H9 (cell line): ENCODE results near the gene MST1R. TPM values are rescaled to one million over a fixed set of nuclear protein-coding genes. Genes with fewer than 3 reads are reported as not detected.
A peak's percentile ranks its signal among the peaks of the same experiment; 100 is the strongest.

ENCODE experiments used
- DNase-seq: peaks from one replicate; pipeline ENCODE4 v3.0.0-alpha.2; 2017
- H2AFZ ChIP-seq: one replicate; pipeline ENCODE4 v1.6.1; 2013; ENCODE audit warnings: mild to moderate bottlenecking, low read length, control low read depth, moderate library complexity
- H2AK5ac ChIP-seq: 2 replicates; pipeline ENCODE4 v1.6.1; 2013; ENCODE audit warnings: low read length, control low read depth, mixed read lengths; ENCODE audit not compliant: insufficient read length
- H2BK120ac ChIP-seq: one replicate; pipeline ENCODE4 v1.6.1; 2013; ENCODE audit warnings: low read depth, mild to moderate bottlenecking, low read length, control low read depth, inconsistent platforms; ENCODE audit not compliant: poor library complexity, severe bottlenecking
- H2BK12ac ChIP-seq: 2 replicates; pipeline ENCODE4 v1.6.1; 2013; ENCODE audit warnings: low read length, control low read depth, mixed read lengths, low read depth; ENCODE audit not compliant: insufficient read length
- H2BK15ac ChIP-seq: 2 replicates; pipeline ENCODE4 v1.6.1; 2013; ENCODE audit warnings: low read depth, low read length, control low read depth
- H2BK20ac ChIP-seq: one replicate; pipeline ENCODE4 v1.6.1; 2013; ENCODE audit warnings: low read depth, mild to moderate bottlenecking, low read length, control low read depth, inconsistent platforms; ENCODE audit not compliant: poor library complexity, severe bottlenecking
- H2BK5ac ChIP-seq: 2 replicates; pipeline ENCODE4 v1.6.1; 2013; ENCODE audit warnings: low read length, control low read depth, mixed read lengths; ENCODE audit not compliant: insufficient read length
- H3K14ac ChIP-seq: 2 replicates; pipeline ENCODE4 v1.6.1; 2013; ENCODE audit warnings: low read length, control low read depth; ENCODE audit not compliant: insufficient read depth
- H3K18ac ChIP-seq: 2 replicates; pipeline ENCODE4 v1.6.1; 2013; ENCODE audit warnings: low read depth, mild to moderate bottlenecking, mixed read lengths, low read length, control low read depth; ENCODE audit not compliant: insufficient read length
- H3K23ac ChIP-seq: 2 replicates; pipeline ENCODE4 v1.6.1; 2013; ENCODE audit warnings: low read length, control low read depth, mixed read lengths, low read depth; ENCODE audit not compliant: insufficient read length
- H3K23me2 ChIP-seq: 2 replicates; pipeline ENCODE4 v1.6.1; 2013; ENCODE audit warnings: low read depth, mild to moderate bottlenecking, mixed read lengths, low read length, control low read depth; ENCODE audit not compliant: insufficient read length, poor library complexity, severe bottlenecking
- H3K27ac ChIP-seq: 2 replicates; pipeline ENCODE4 v1.5.1; 2013; ENCODE audit warnings: low read length, control low read depth, mixed read lengths, low read depth; ENCODE audit not compliant: insufficient read length
- H3K27me3 ChIP-seq: 2 replicates; pipeline ENCODE4 v1.6.1; 2013; ENCODE audit warnings: low read length, control low read depth, inconsistent platforms; ENCODE audit not compliant: insufficient read depth
- H3K4ac ChIP-seq: 2 replicates; pipeline ENCODE4 v1.6.1; 2013; ENCODE audit warnings: low read depth, mild to moderate bottlenecking, control low read depth, inconsistent platforms, low read length, moderate library complexity
- H3K4me1 ChIP-seq: 2 replicates; pipeline ENCODE4 v1.6.1; 2013; ENCODE audit warnings: low read length, control low read depth, inconsistent platforms; ENCODE audit not compliant: insufficient read depth
- H3K4me2 ChIP-seq: 2 replicates; pipeline ENCODE4 v1.6.1; 2013; ENCODE audit warnings: low read length, control low read depth, mixed read lengths; ENCODE audit not compliant: insufficient read length, insufficient read depth
- H3K56ac ChIP-seq: 2 replicates; pipeline ENCODE4 v1.6.1; 2013; ENCODE audit warnings: low read depth, mild to moderate bottlenecking, mixed read lengths, low read length, control low read depth; ENCODE audit not compliant: insufficient read length
- H3K79me1 ChIP-seq: 2 replicates; pipeline ENCODE4 v1.6.1; 2013; ENCODE audit warnings: low read depth, mild to moderate bottlenecking, moderate library complexity, low read length, control low read depth, inconsistent platforms; ENCODE audit not compliant: insufficient read depth, poor library complexity, severe bottlenecking
- H3K79me2 ChIP-seq: 2 replicates; pipeline ENCODE4 v1.6.1; 2013; ENCODE audit warnings: low read length, control low read depth, inconsistent platforms; ENCODE audit not compliant: insufficient read depth
- H3K9ac ChIP-seq: 2 replicates; pipeline ENCODE4 v1.6.1; 2013; ENCODE audit warnings: low read length, control low read depth, mixed read lengths; ENCODE audit not compliant: insufficient read length; ENCODE audit errors: extremely low read depth
- H3K9me3 ChIP-seq: one replicate; pipeline ENCODE4 v1.6.1; 2013; ENCODE audit warnings: low read depth, low read length, inconsistent platforms; ENCODE audit not compliant: control insufficient read depth
- H3T11ph ChIP-seq: one replicate; pipeline ENCODE4 v1.6.1; 2013; ENCODE audit warnings: mild to moderate bottlenecking, low read length, control low read depth, inconsistent platforms
- H4K20me1 ChIP-seq: one replicate; pipeline ENCODE4 v1.6.1; 2013; ENCODE audit not compliant: control insufficient read depth, insufficient read length, insufficient read depth
- H4K5ac ChIP-seq: 2 replicates; pipeline ENCODE4 v1.6.1; 2013; ENCODE audit warnings: low read depth, mild to moderate bottlenecking, mixed read lengths, low read length, control low read depth; ENCODE audit not compliant: insufficient read length
- H4K8ac ChIP-seq: replicated peaks from 2 replicates; pipeline ENCODE4 v1.6.1; 2013; ENCODE audit warnings: low read length, control low read depth, mixed read lengths, low read depth; ENCODE audit not compliant: insufficient read length
- H4K91ac ChIP-seq: 2 replicates; pipeline ENCODE4 v1.6.1; 2013; ENCODE audit warnings: low read depth, mild to moderate bottlenecking, moderate library complexity, mixed read lengths, low read length, control low read depth; ENCODE audit not compliant: insufficient read length
- H3K27ac Mint-ChIP-seq, 3 experiments: 2 replicates in 2 of 3; 3 replicates in 1 of 3; pipeline ENCODE4 v1.8.0; 2020 to 2021; ENCODE audit warnings: mixed read lengths in 3 of 3, mild to moderate bottlenecking in 1 of 3, moderate library complexity in 1 of 3
- H3K27me3 Mint-ChIP-seq: 2 replicates; pipeline ENCODE4 v1.8.0; 2021; ENCODE audit warnings: low read depth, mild to moderate bottlenecking, moderate library complexity, mixed read lengths
- H3K36me3 Mint-ChIP-seq, 3 experiments: 2 replicates in 2 of 3; 3 replicates in 1 of 3; pipeline ENCODE4 v1.8.0; 2020 to 2021; ENCODE audit warnings: low read depth in 3 of 3, mixed read lengths in 3 of 3; ENCODE audit not compliant: insufficient read depth in 1 of 3
- H3K4me1 Mint-ChIP-seq, 2 experiments: 2 replicates each; pipeline ENCODE4 v1.8.0; 2020; ENCODE audit warnings: mixed read lengths in 2 of 2
- H3K4me3 Mint-ChIP-seq, 2 experiments: 2 replicates in 1 of 2; 3 replicates in 1 of 2; pipeline ENCODE4 v1.8.0; 2020 to 2021; ENCODE audit warnings: mild to moderate bottlenecking in 2 of 2, mixed read lengths in 2 of 2, moderate library complexity in 1 of 2
- H3K9me3 Mint-ChIP-seq, 2 experiments: 2 replicates in 1 of 2; 3 replicates in 1 of 2; pipeline ENCODE4 v1.8.0; 2020; ENCODE audit warnings: mild to moderate bottlenecking in 2 of 2, mixed read lengths in 2 of 2, moderate library complexity in 1 of 2
- WGBS: extraction: QIAGEN DNeasy Blood & Tissue Kit; methylation state at CpG from one replicate; pipeline ENCODE4 v1.1.7; 2013; ENCODE audit warnings: missing lambda C conversion rate, low lambda C conversion rate, mixed read lengths; ENCODE audit not compliant: insufficient read length; ENCODE audit errors: extremely low coverage; 5-methylcytosine and 5-hydroxymethylcytosine counted together
- total RNA-seq: library from RNA; stranded (reverse); gene quantifications from 2 replicates; pipeline ENCODE4 v1.2.1, GENCODE V29; 2021
- TF ChIP-seq, protein P1 (sequence below): fragments of 200-600 bp; sonication (generic); conservative IDR thresholded peaks from 3 replicates; pipeline ENCODE4 v1.8.0; 2021; ENCODE audit warnings: antibody characterized with exemption, mild to moderate bottlenecking

MST1R gene
- total RNA-seq, 1 experiment from 2014 or later: 4.9 TPM

- TF ChIP-seq, protein P1, sequence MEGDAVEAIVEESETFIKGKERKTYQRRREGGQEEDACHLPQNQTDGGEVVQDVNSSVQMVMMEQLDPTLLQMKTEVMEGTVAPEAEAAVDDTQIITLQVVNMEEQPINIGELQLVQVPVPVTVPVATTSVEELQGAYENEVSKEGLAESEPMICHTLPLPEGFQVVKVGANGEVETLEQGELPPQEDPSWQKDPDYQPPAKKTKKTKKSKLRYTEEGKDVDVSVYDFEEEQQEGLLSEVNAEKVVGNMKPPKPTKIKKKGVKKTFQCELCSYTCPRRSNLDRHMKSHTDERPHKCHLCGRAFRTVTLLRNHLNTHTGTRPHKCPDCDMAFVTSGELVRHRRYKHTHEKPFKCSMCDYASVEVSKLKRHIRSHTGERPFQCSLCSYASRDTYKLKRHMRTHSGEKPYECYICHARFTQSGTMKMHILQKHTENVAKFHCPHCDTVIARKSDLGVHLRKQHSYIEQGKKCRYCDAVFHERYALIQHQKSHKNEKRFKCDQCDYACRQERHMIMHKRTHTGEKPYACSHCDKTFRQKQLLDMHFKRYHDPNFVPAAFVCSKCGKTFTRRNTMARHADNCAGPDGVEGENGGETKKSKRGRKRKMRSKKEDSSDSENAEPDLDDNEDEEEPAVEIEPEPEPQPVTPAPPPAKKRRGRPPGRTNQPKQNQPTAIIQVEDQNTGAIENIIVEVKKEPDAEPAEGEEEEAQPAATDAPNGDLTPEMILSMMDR: no peak
- H3K23me2 ChIP-seq: no peaks in the 10 kb centered on the region
- no peak for DNase-seq
- H3K79me1 ChIP-seq: no peaks in the 10 kb centered on the region
- peak overlapping the region in 1 of 2 experiments; percentile 70; a peak in 3 of 5 replicates for H3K4me3 Mint-ChIP-seq
- H2AFZ ChIP-seq: no peak overlapping the region
- H3K4ac ChIP-seq: no peak overlapping the region
- H4K8ac ChIP-seq: no peak overlapping the region
- no peak overlapping the region for H2BK120ac ChIP-seq
- no peak overlapping the region for H3T11ph ChIP-seq
- H2BK20ac ChIP-seq: no peak overlapping the region
- no peak overlapping the region for H2AK5ac ChIP-seq
- WGBS: no CpG with 5 or more reads among the region's 2 CpGs
- no peak overlapping the region for H3K23ac ChIP-seq
- H4K91ac ChIP-seq: no peak overlapping the region
- H2BK15ac ChIP-seq: no peak overlapping the region
- H3K36me3 Mint-ChIP-seq: peaks cover 0 to 11% (median 0%) of the 10 kb centered on the region in 3 experiments; a peak in 4 of 7 replicates
- H2BK12ac ChIP-seq: no peak overlapping the region
- no peaks in the 10 kb centered on the region for H3K4me1 ChIP-seq
- peak overlapping the region; percentile 58 for H3K4me2 ChIP-seq
- H2BK5ac ChIP-seq: no peak overlapping the region
- H3K18ac ChIP-seq: no peak overlapping the region
- H3K27ac ChIP-seq: no peak overlapping the region
- H3K27me3 ChIP-seq: no peaks in the 10 kb centered on the region; the same call in 1 of the 2 replicates
- H3K4me1 Mint-ChIP-seq: peaks cover 33 to 52% of the 10 kb centered on the region in 2 experiments
- H3K56ac ChIP-seq: no peak overlapping the region
- no peak overlapping the region for H3K9ac ChIP-seq
- no peak overlapping the region for H3K14ac ChIP-seq
- H3K9me3 ChIP-seq: no peaks in the 10 kb centered on the region
- H3K9me3 Mint-ChIP-seq: no peaks in the 10 kb centered on the region
- no peaks in the 10 kb centered on the region for H3K79me2 ChIP-seq
- H4K5ac ChIP-seq: no peak overlapping the region
- H4K20me1 ChIP-seq: no peaks in the 10 kb centered on the region
- no peaks in the 10 kb centered on the region; the same call in 1 of the 2 replicates for H3K27me3 Mint-ChIP-seq
- H3K27ac Mint-ChIP-seq: no peak overlapping the region
These were observed 7.4 kb upstream of the MST1R start for GRCh38 chr3:49911124-49911420.
